ENCODE measurements around the gene NOMO2. TPM values are rescaled to one million over a fixed set of nuclear protein-coding genes. Genes with fewer than 3 reads are reported as not detected.
"Not testable (repeated sequence)": the region's sequence is repeated elsewhere in the genome, so short reads cannot be mapped to it uniquely, and the experiment has no call there.

NOMO2 gene
- total and polyA plus RNA-seq, 4 donors = 40.7 to 75.1 (median 58.0) TPM

DNA sequence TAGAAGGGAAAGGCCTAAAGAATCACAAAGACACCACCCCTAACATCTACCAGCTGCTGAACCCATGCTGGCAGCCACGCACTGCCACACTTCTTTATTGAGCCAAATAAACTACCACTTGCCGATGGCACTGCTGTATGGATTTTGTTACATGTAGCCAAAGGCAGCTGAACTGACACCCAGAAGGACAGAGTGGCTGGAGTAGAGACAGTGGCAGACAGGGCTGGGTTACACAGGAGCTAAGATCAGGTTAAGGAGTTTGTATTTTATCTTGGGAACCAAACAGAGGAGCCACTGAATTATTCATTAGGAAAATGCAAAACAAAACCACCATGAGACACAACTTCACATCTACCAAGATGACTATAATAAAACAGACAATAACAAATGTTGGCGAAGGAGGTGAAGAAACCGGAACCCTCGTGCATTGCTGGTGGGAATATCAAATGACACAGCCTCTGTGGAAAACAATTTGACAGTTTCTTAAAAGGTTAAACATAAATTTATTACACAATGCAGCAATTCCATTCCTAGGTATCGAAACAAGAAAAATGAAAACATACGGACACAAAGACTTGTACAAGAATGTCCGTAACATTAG is 35.9 kb downstream of the NOMO2 start:
- not testable (repeated sequence) for H3K9me3 ChIP-seq (ENCODE audit: control insufficient read depth in 4 of 4, low read length in 3 of 4); H3K36me3 ChIP-seq (ENCODE audit: control insufficient read depth in 4 of 4, insufficient read depth in 3 of 4, low read depth in 1 of 4, low read length in 3 of 4); H3K27me3 ChIP-seq (ENCODE audit: control insufficient read depth in 4 of 4, insufficient read depth in 4 of 4, low read length in 3 of 4); DNase-seq (ENCODE audit: low spot score); H3K27ac ChIP-seq (ENCODE audit: low read depth in 1 of 2, low read length in 2 of 2); H3K4me1 ChIP-seq (ENCODE audit: control insufficient read depth in 4 of 4, insufficient read depth in 4 of 4, low read length in 3 of 4); H3K9ac ChIP-seq (ENCODE audit: low read depth in 1 of 2, low read length in 2 of 2); H3K4me3 ChIP-seq (ENCODE audit: low read depth in 1 of 3, low read length in 3 of 3)
- WGBS = 99% methylated on average over 8 of the region's 8 CpGs

GRCh38 chr16:18522637-18523036 is 39.3 kb downstream of the NOMO2 start:
- no CpG with 5 or more reads among the region's 9 CpGs for WGBS
- not testable (repeated sequence) for DNase-seq (ENCODE audit: low spot score)

GRCh38 chr16:18521445-18522181 is 40.3 kb downstream of the NOMO2 start:
- no CpG with 5 or more reads among the region's 15 CpGs for WGBS
- H3K9me3 ChIP-seq (ENCODE audit: control insufficient read depth in 4 of 4, low read length in 3 of 4); H3K36me3 ChIP-seq (ENCODE audit: control insufficient read depth in 4 of 4, insufficient read depth in 3 of 4, low read depth in 1 of 4, low read length in 3 of 4); H3K27ac ChIP-seq (ENCODE audit: low read depth in 1 of 2, low read length in 2 of 2); DNase-seq (ENCODE audit: low spot score); H3K9ac ChIP-seq (ENCODE audit: low read depth in 1 of 2, low read length in 2 of 2); H3K4me3 ChIP-seq (ENCODE audit: low read depth in 1 of 3, low read length in 3 of 3); H3K4me1 ChIP-seq (ENCODE audit: control insufficient read depth in 4 of 4, insufficient read depth in 4 of 4, low read length in 3 of 4); H3K27me3 ChIP-seq (ENCODE audit: control insufficient read depth in 4 of 4, insufficient read depth in 4 of 4, low read length in 3 of 4): not testable (repeated sequence)

More at GRCh38 chr16:18522637-18523036, 39.3 kb downstream of the NOMO2 start:
- H3K27me3 ChIP-seq (ENCODE audit: control insufficient read depth in 4 of 4, insufficient read depth in 4 of 4, low read length in 3 of 4); H3K27ac ChIP-seq (ENCODE audit: low read depth in 1 of 2, low read length in 2 of 2); H3K36me3 ChIP-seq (ENCODE audit: control insufficient read depth in 4 of 4, insufficient read depth in 3 of 4, low read depth in 1 of 4, low read length in 3 of 4); H3K9ac ChIP-seq (ENCODE audit: low read depth in 1 of 2, low read length in 2 of 2); H3K4me1 ChIP-seq (ENCODE audit: control insufficient read depth in 4 of 4, insufficient read depth in 4 of 4, low read length in 3 of 4); H3K9me3 ChIP-seq (ENCODE audit: control insufficient read depth in 4 of 4, low read length in 3 of 4); H3K4me3 ChIP-seq (ENCODE audit: low read depth in 1 of 3, low read length in 3 of 3): not testable (repeated sequence)

DNA sequence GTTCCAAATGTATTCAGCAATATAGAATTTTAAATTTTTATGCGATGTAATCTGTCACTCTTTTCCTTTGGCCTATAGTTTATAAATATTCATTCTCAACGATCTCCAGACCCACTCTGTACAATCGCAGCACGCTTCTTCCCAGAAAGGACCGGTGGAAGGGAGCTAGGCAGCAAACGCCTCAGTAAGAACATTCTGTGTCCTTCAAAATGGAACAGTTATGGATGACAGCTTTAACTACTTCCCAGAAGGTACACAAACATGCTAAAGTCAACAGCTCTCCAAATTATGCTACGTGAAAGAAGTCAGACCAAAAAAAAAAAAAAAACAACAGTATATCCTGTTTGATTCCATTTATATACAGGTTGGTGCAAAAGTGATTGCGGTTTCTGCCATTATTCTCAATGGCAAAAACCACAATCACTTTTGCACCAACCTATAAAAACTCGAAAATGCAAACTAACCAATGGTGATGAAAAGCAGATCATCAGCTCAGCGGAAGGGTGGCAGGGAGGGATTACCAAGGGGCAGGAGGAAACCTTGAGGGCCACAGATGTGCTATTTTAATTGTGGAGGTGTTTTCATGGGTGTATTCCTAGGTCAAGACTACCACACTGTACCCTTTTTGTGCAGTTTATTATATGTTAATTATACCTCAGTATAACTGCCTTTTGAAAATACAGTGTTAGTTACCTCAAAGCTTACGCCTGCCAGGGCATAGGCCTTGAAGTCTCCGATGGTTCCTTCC is 43.2 kb downstream of the NOMO2 start:
- H3K36me3 ChIP-seq (ENCODE audit: control insufficient read depth in 4 of 4, insufficient read depth in 3 of 4, low read depth in 1 of 4, low read length in 3 of 4); DNase-seq (ENCODE audit: low spot score); H3K27ac ChIP-seq (ENCODE audit: low read depth in 1 of 2, low read length in 2 of 2); H3K9ac ChIP-seq (ENCODE audit: low read depth in 1 of 2, low read length in 2 of 2); H3K4me1 ChIP-seq (ENCODE audit: control insufficient read depth in 4 of 4, insufficient read depth in 4 of 4, low read length in 3 of 4); H3K27me3 ChIP-seq (ENCODE audit: control insufficient read depth in 4 of 4, insufficient read depth in 4 of 4, low read length in 3 of 4); H3K9me3 ChIP-seq (ENCODE audit: control insufficient read depth in 4 of 4, low read length in 3 of 4); H3K4me3 ChIP-seq (ENCODE audit: low read depth in 1 of 3, low read length in 3 of 3): not testable (repeated sequence)
- no CpG with 5 or more reads among the region's 12 CpGs for WGBS

DNA sequence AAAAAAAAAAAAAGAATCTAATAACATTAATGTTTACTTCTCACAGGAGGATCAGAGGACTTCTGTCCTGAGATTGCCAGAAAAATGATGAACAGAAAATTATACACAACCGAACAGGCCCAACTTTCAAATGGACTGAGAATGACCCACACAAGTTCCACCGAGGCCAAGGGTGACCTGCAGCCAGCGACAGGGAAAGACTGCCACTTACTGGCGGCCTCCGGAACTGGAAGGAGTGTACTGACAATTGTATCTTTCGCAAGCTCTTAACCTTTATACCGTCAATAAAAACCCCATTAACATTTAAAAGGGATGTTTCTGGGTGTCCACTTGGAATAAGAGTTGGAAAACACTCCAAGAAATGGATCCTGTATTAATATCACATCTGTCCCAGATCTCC is 63.5 kb downstream of the NOMO2 start:
- not testable (repeated sequence) for H3K27me3 ChIP-seq (ENCODE audit: control insufficient read depth in 4 of 4, insufficient read depth in 4 of 4, low read length in 3 of 4); H3K9ac ChIP-seq (ENCODE audit: low read depth in 1 of 2, low read length in 2 of 2); H3K4me3 ChIP-seq (ENCODE audit: low read depth in 1 of 3, low read length in 3 of 3); H3K9me3 ChIP-seq (ENCODE audit: control insufficient read depth in 4 of 4, low read length in 3 of 4); H3K27ac ChIP-seq (ENCODE audit: low read depth in 1 of 2, low read length in 2 of 2); H3K36me3 ChIP-seq (ENCODE audit: control insufficient read depth in 4 of 4, insufficient read depth in 3 of 4, low read depth in 1 of 4, low read length in 3 of 4); H3K4me1 ChIP-seq (ENCODE audit: control insufficient read depth in 4 of 4, insufficient read depth in 4 of 4, low read length in 3 of 4); DNase-seq (ENCODE audit: low spot score)
- no CpG with 5 or more reads among the region's 7 CpGs for WGBS

DNA sequence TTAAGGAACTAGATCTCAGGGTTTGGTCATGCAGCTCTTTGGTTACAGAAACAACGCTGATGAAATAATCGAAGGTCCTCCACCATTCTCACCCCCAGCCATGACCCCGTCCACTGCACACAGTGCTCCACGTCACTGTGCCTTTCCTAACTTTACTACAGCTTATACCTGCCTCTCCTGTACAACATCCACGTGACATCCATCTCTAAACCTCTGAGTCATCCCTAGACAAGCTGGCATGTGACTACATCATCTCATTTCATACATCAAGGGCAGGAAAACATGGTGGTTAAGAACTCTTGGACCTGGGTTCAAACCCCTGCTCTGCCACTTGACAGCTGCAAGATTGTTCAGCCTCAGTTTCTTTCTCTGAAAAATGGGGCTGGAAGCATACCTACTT is 64.9 kb downstream of the NOMO2 start:
- not testable (repeated sequence) for H3K9me3 ChIP-seq (ENCODE audit: control insufficient read depth in 4 of 4, low read length in 3 of 4); H3K27me3 ChIP-seq (ENCODE audit: control insufficient read depth in 4 of 4, insufficient read depth in 4 of 4, low read length in 3 of 4); H3K36me3 ChIP-seq (ENCODE audit: control insufficient read depth in 4 of 4, insufficient read depth in 3 of 4, low read depth in 1 of 4, low read length in 3 of 4); H3K9ac ChIP-seq (ENCODE audit: low read depth in 1 of 2, low read length in 2 of 2); H3K27ac ChIP-seq (ENCODE audit: low read depth in 1 of 2, low read length in 2 of 2); DNase-seq (ENCODE audit: low spot score); H3K4me3 ChIP-seq (ENCODE audit: low read depth in 1 of 3, low read length in 3 of 3); H3K4me1 ChIP-seq (ENCODE audit: control insufficient read depth in 4 of 4, insufficient read depth in 4 of 4, low read length in 3 of 4)
- WGBS = no CpG with 5 or more reads among the region's 5 CpGs

GRCh38 chr16:18492118-18492897 is 69.6 kb downstream of the NOMO2 start:
- H3K27ac ChIP-seq (ENCODE audit: low read depth in 1 of 2, low read length in 2 of 2); H3K9me3 ChIP-seq (ENCODE audit: control insufficient read depth in 4 of 4, low read length in 3 of 4); H3K36me3 ChIP-seq (ENCODE audit: control insufficient read depth in 4 of 4, insufficient read depth in 3 of 4, low read depth in 1 of 4, low read length in 3 of 4); H3K27me3 ChIP-seq (ENCODE audit: control insufficient read depth in 4 of 4, insufficient read depth in 4 of 4, low read length in 3 of 4); H3K4me1 ChIP-seq (ENCODE audit: control insufficient read depth in 4 of 4, insufficient read depth in 4 of 4, low read length in 3 of 4); DNase-seq (ENCODE audit: low spot score); H3K4me3 ChIP-seq (ENCODE audit: low read depth in 1 of 3, low read length in 3 of 3); H3K9ac ChIP-seq (ENCODE audit: low read depth in 1 of 2, low read length in 2 of 2): not testable (repeated sequence)
- no CpG with 5 or more reads among the region's 11 CpGs for WGBS

- H3K27ac ChIP-seq (ENCODE audit: low read depth in 1 of 2, low read length in 2 of 2); H3K27me3 ChIP-seq (ENCODE audit: control insufficient read depth in 4 of 4, insufficient read depth in 4 of 4, low read length in 3 of 4); H3K9ac ChIP-seq (ENCODE audit: low read depth in 1 of 2, low read length in 2 of 2); H3K36me3 ChIP-seq (ENCODE audit: control insufficient read depth in 4 of 4, insufficient read depth in 3 of 4, low read depth in 1 of 4, low read length in 3 of 4); H3K9me3 ChIP-seq (ENCODE audit: control insufficient read depth in 4 of 4, low read length in 3 of 4); DNase-seq (ENCODE audit: low spot score); H3K4me3 ChIP-seq (ENCODE audit: low read depth in 1 of 3, low read length in 3 of 3); H3K4me1 ChIP-seq (ENCODE audit: control insufficient read depth in 4 of 4, insufficient read depth in 4 of 4, low read length in 3 of 4): not testable (repeated sequence)
- 81% methylated on average over 4 of the region's 8 CpGs for WGBS
Observed at GRCh38 chr16:18436025-18436424, 125.9 kb downstream of the NOMO2 start.

Data from liver (tissue), 9 donors.